PC-3 (cell line): Measurements from ENCODE around the gene CACNA1I.

ENCODE experiments used
- CTCF ChIP-seq: fragments of 300-600 bp; sonication (generic); conservative IDR thresholded peaks from 2 replicates; pipeline ENCODE4 v1.5.1; 2017; ENCODE audit warnings: antibody characterized with exemption, low read depth, mild to moderate bottlenecking, low read length
- EZH2 ChIP-seq: fragments of 300-600 bp; sonication (generic); IDR thresholded peaks from one replicate; pipeline ENCODE4 v1.6.1; 2017; ENCODE audit warnings: antibody characterized with exemption, mild to moderate bottlenecking, low read length; ENCODE audit not compliant: unreplicated experiment
- EZH2phosphoT487 ChIP-seq: fragments of 300-600 bp; sonication (generic); IDR thresholded peaks from 2 replicates; pipeline ENCODE4 v1.6.1; 2018; ENCODE audit warnings: mild to moderate bottlenecking, antibody characterized with exemption, low read length, borderline replicate concordance

- TF ChIP-seq CTCF: no peak
- TF ChIP-seq EZH2: no peak
- no peak for TF ChIP-seq EZH2phosphoT487
Measured at GRCh38 chr22:39675947-39676346, 105.4 kb downstream of the CACNA1I start.
